Uterus (tissue), 4 donors: ENCODE data around the gene APOBEC3A. TPM values are rescaled to one million over a fixed set of nuclear protein-coding genes. Genes with fewer than 3 reads are reported as not detected.
"Not testable (repeated sequence)": the region's sequence is repeated elsewhere in the genome, so short reads cannot be mapped to it uniquely, and the experiment has no call there.

Experiments used
- DNase-seq, 2 donors: peaks; one replicate each; pipeline ENCODE4 v3.0.0-alpha.2; 2019 to 2020
- H3K27ac ChIP-seq, 2 donors: fragments of 200-600 bp; sonication (generic); 1 replicate in 1 of 2; 2 replicates in 1 of 2; pipeline ENCODE4 v1.5.1; 2016 to 2018
- H3K27me3 ChIP-seq, 2 donors: fragments of 200-600 bp; sonication (generic); one replicate each; pipeline ENCODE4 v1.5.1; 2018 to 2019; ENCODE audit warnings: control low read depth in 1 of 2
- H3K36me3 ChIP-seq, 2 donors: fragments of 200-600 bp; sonication (generic); one replicate each; pipeline ENCODE4 v1.5.1; 2019; ENCODE audit warnings: control low read depth in 1 of 2
- H3K4me1 ChIP-seq, 2 donors: fragments of 200-600 bp; sonication (generic); one replicate each; pipeline ENCODE4 v1.5.1; 2018 to 2019; ENCODE audit warnings: control low read depth in 1 of 2
- H3K4me3 ChIP-seq, 2 donors: fragments of 200-600 bp; sonication (generic); 1 replicate in 1 of 2; 2 replicates in 1 of 2; pipeline ENCODE4 v1.5.1; 2018 to 2019; ENCODE audit warnings: mild to moderate bottlenecking in 1 of 2
- H3K9me3 ChIP-seq, 2 donors: fragments of 200-600 bp; sonication (generic); one replicate each; pipeline ENCODE4 v1.5.1; 2019; ENCODE audit warnings: control low read depth in 1 of 2
- POLR2A ChIP-seq, 2 donors: fragments of 450-650 bp; IDR thresholded peaks; one replicate each; pipeline ENCODE4 v1.6.1; 2016; ENCODE audit warnings: antibody characterized with exemption in 2 of 2, mild to moderate bottlenecking in 1 of 2, moderate library complexity in 1 of 2
- intact Hi-C: fragments of 100-400 bp; cut with DNase I; formaldehyde crosslinking; loops from one replicate; pipeline ENCODE4 v1.15.1; 2023; ENCODE audit warnings: low total_unique reads
- total RNA-seq, 4 donors: library from RNA; depleted of rRNA in 3 of 4; stranded (reverse); fragments of >200 nt in 3 of 4; gene quantifications; one replicate each; pipeline versions ENCODE4 v1.1.0 to v1.2.4, GENCODE V29; 2014 to 2023
- TF ChIP-seq, protein P1 (sequence below), 4 experiments: fragments of 200-600 bp in 2 of 4; fragments of 450-650 bp in 2 of 4; sonication (generic) in 2 of 4; IDR thresholded peaks; one replicate each; pipeline ENCODE4 v1.5.1; 2016 to 2019; ENCODE audit warnings: antibody characterized with exemption in 4 of 4, mild to moderate bottlenecking in 2 of 4, moderate library complexity in 1 of 4
- donor health status: DM: yes; HTN: yes; CAD: no.

The APOBEC3A gene
- total RNA-seq, 4 donors from 2014 or later = not detected

DNA sequence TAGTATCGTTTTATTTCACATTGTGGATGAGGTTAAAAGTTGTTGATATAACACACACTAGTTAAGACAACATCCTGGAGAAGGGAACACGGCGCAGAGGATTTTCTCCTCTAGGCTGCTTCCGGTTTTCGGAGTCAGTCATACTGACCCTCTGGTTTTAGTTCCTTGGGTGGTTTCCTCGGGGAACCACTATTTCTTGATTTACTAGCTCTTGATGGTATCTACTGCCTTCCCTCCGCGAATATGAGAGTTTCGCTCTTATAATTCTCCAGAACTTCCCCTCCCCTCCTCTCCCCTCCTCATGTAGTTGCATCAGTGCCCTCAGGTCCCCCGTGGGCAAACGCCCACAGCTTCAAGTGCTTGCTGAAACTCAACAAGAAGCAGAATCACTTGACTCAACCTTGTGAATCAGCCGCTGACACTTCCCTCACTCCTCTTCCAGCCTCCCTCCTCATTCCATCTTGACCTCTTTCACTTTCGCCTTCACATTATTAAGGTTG is 15.9 kb upstream of the APOBEC3A start:
- no peak for TF ChIP-seq POLR2A (IDR thresholded peaks at IDR 0.05)
- TF ChIP-seq, protein P1, sequence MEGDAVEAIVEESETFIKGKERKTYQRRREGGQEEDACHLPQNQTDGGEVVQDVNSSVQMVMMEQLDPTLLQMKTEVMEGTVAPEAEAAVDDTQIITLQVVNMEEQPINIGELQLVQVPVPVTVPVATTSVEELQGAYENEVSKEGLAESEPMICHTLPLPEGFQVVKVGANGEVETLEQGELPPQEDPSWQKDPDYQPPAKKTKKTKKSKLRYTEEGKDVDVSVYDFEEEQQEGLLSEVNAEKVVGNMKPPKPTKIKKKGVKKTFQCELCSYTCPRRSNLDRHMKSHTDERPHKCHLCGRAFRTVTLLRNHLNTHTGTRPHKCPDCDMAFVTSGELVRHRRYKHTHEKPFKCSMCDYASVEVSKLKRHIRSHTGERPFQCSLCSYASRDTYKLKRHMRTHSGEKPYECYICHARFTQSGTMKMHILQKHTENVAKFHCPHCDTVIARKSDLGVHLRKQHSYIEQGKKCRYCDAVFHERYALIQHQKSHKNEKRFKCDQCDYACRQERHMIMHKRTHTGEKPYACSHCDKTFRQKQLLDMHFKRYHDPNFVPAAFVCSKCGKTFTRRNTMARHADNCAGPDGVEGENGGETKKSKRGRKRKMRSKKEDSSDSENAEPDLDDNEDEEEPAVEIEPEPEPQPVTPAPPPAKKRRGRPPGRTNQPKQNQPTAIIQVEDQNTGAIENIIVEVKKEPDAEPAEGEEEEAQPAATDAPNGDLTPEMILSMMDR (IDR thresholded peaks at IDR 0.05) = no peak
- no peak for DNase-seq
- Histone ChIP-seq H3K4me1 (no peaks in the 10 kb centered on the region), H3K9me3 (no peaks in the 10 kb centered on the region), H3K36me3 (no peaks in the 10 kb centered on the region), H3K27ac (no peak overlapping the region), H3K27me3 (no peaks in the 10 kb centered on the region), H3K4me3 (no peak overlapping the region)
- intact Hi-C loops = no loop called here

DNA sequence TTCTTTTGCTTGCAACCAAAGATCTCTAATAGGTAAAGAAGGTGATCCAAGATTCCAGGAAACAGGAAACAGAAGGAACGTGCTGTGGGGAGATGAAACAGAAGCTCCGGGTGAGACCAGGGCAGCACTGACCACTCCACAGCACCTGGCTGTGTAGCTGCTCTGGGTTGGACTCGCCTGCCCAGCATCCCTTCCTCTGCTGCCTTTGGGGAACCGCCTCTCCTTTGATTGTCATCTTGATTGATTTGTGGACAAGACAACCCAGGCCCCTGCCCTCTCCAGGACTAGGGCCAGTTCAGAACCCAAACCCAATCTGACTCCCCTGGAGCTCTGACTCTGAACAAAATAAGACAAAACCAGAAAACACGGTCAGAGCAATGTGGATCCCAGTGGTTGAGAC is 14.7 kb upstream of the APOBEC3A start:
- DNase-seq = no peak
- Histone ChIP-seq H3K27me3 (no peaks in the 10 kb centered on the region), H3K4me3 (no peak overlapping the region), H3K36me3 (no peaks in the 10 kb centered on the region), H3K27ac (no peak overlapping the region), H3K9me3 (no peaks in the 10 kb centered on the region), H3K4me1 (no peaks in the 10 kb centered on the region)
- intact Hi-C loops = no loop called here
- TF ChIP-seq, protein P1 (IDR thresholded peaks at IDR 0.05) = no peak
- TF ChIP-seq POLR2A (IDR thresholded peaks at IDR 0.05) = no peak

DNA sequence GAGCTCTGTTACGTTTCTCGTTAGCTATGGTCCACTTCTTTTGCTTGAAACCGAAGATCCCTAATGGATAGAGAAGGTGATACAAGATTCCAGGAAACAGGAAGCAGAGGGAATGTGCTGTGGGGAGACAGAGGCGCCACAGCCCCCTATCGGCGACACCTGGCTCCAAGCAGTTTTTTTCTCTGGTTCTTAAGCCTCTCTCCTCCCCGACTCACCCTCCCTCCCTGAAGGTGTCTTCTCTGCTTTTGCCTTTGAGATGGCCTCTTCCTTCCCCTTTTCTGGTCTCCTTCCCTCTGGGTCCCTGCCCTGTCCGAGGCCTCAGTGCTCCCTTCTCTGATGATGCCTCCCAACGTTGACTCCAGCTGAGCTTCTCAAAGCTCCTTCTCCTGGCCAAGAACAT is 14.2 kb upstream of the APOBEC3A start:
- no peak for TF ChIP-seq POLR2A (IDR thresholded peaks at IDR 0.05)
- TF ChIP-seq, protein P1 (IDR thresholded peaks at IDR 0.05) = no peak
- intact Hi-C loops = no loop called here
- no peaks in the 10 kb centered on the region for H3K4me1 ChIP-seq

DNA sequence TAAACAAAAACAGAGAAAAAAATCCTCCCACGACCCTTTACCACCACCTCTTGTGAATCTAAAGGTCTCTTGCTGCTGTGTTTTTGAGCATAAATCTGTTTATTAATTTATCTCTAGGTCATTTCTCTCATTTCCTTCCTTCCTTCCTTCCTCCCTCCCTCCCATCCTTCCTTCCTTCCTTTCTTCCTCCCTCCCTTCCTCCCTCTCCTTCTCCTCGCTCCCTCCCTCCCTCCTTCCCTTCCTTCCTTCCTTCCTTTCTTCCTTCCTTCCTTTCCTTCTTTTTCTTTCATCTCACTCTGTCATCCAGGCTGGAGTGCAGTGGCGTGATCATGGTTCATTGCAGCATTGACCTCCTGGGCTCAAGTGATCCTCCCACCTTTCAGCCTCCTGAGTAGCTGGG is 13.5 kb upstream of the APOBEC3A start:
- TF ChIP-seq, protein P1 (IDR thresholded peaks at IDR 0.05) = no peak
- TF ChIP-seq POLR2A (IDR thresholded peaks at IDR 0.05) = no peak
- intact Hi-C loops = no loop called here
- Histone ChIP-seq H3K27me3 (no peaks in the 10 kb centered on the region), H3K4me1 (no peaks in the 10 kb centered on the region), H3K4me3 (no peak overlapping the region), H3K27ac (no peak overlapping the region), H3K9me3 (no peaks in the 10 kb centered on the region), H3K36me3 (no peaks in the 10 kb centered on the region)
- DNase-seq = no peak

More for the DNA sequence above, 14.2 kb upstream of the APOBEC3A start:
- no peak overlapping the region for H3K4me3 ChIP-seq
- no peaks in the 10 kb centered on the region for H3K36me3 ChIP-seq
- no peak for DNase-seq
- no peaks in the 10 kb centered on the region for H3K27me3 ChIP-seq
- no peak overlapping the region for H3K27ac ChIP-seq
- no peaks in the 10 kb centered on the region for H3K9me3 ChIP-seq

- intact Hi-C loops = no loop called here
- no peak overlapping the region for H3K27ac ChIP-seq
- no peak overlapping the region for H3K4me3 ChIP-seq
- no peaks in the 10 kb centered on the region for H3K9me3 ChIP-seq
- TF ChIP-seq, protein P1 (IDR thresholded peaks at IDR 0.05) = no peak
- no peak for TF ChIP-seq POLR2A (IDR thresholded peaks at IDR 0.05)
- H3K27me3 ChIP-seq = no peaks in the 10 kb centered on the region
- no peaks in the 10 kb centered on the region for H3K36me3 ChIP-seq
- H3K4me1 ChIP-seq = no peaks in the 10 kb centered on the region
- no peak for DNase-seq
Measured at GRCh38 chr22:38944653-38945052, 12.8 kb upstream of the APOBEC3A start.

DNA sequence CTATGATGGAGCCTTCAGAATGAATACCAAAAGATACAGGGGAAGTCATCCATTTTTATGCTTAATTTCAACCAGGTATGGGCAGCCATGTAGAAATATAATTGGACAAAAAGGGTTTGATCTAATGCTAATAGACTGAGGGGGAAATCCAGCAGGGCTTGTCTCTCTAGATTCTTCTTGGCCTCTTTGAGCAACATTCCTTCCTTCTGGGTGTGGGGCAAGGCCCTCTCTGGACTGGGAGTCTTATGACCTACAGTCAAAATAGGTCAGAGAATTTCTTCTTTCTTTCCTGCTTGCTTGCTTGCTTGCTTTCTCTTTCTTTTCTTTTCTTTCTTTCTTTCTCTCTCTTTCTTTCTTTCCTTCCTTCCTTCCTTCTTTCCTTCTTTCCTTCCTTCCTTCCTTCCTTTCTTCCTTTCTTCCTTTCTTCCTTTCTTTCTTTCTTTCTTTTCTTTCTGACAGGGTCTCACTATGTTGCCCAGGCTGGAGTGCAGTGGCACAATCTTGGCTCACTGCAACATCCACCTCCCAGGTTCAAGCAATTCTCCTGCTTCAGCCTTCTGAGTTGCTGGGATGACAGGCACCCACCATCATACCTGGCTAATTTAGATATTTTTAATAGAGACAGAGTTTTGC is 11.6 kb upstream of the APOBEC3A start:
- H3K9me3 ChIP-seq, H3K27me3 ChIP-seq, DNase-seq: not testable (repeated sequence)

More for the DNA sequence above, 11.6 kb upstream of the APOBEC3A start:
- H3K4me3 ChIP-seq, intact Hi-C loops, H3K4me1 ChIP-seq, H3K36me3 ChIP-seq, H3K27ac ChIP-seq: not testable (repeated sequence)
